ENCODE results near the gene GALNTL6.
"Not testable (repeated sequence)": the region's sequence is repeated elsewhere in the genome, so short reads cannot be mapped to it uniquely, and the experiment has no call there.

Gene GALNTL6

DNA sequence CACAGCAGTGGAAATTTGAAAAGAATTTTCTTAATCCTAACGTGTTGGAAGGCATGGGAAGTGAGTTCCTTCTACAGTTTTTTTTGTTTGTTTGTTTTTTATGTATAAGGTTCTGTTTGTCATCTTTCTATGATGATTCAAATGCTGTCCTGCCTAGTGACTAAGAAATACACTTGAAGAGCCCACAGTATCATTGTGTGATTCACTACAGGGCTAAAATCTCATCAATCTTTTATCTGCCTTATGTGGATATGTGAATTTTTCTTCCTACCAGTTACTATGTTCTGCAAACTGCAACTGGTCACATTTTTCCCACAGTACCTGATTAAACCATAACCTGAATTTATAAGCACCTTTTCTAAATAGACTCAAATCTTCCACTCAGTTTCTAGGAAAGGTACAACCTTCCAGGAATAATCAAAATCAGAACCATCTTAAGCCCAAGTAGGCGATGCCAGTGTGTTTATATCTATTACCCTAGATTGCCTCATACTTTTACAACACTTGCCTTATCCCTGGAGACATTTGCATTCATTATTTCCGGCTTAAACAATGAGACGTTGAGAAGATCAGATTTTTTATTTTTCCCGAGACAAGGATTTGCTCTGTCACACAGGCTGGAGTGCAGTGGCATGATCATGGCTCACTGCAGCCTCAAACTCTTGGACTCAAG is 1140.8 kb downstream of the GALNTL6 start:
- Histone ChIP-seq H3K4me1 (ENCODE audit: control insufficient read depth, insufficient read depth, low read depth, low read length) (no peaks in the 10 kb centered on the region), H2BK120ac (ENCODE audit: low read depth, low read length) (no peak overlapping the region), H2BK5ac (ENCODE audit: low read depth, low read length, poor library complexity, severe bottlenecking) (no peak overlapping the region), H2AK5ac (ENCODE audit: low read length, severe bottlenecking) (no peak overlapping the region), H2AFZ (ENCODE audit: low read depth, low read length) (no peak overlapping the region), H3K36me3 (ENCODE audit: control insufficient read depth in 1 of 2, insufficient read depth in 2 of 2, low read depth in 1 of 2, low read length in 2 of 2) (no peaks in the 10 kb centered on the region), H3K4ac (ENCODE audit: low read depth in 1 of 2, low read length in 2 of 2) (no peak overlapping the region), H3K4me3 (ENCODE audit: insufficient read depth in 1 of 2, low read depth in 1 of 2, low read length in 2 of 2) (no peak overlapping the region), H3K23ac (ENCODE audit: low read length in 2 of 2) (no peak overlapping the region), H4K91ac (ENCODE audit: low read length) (no peak overlapping the region), H3K9me3 (ENCODE audit: control insufficient read depth, low read length) (no peaks in the 10 kb centered on the region), H3K18ac (ENCODE audit: low read depth in 1 of 2, low read length in 2 of 2) (no peak overlapping the region), H4K8ac (ENCODE audit: low read length) (no peak overlapping the region), H2BK12ac (ENCODE audit: low read length in 2 of 2) (no peak overlapping the region), H3K27ac (ENCODE audit: low read length, poor library complexity, severe bottlenecking) (no peak overlapping the region), H2BK15ac (ENCODE audit: low read depth, poor library complexity, severe bottlenecking) (no peak overlapping the region), H3K4me2 (ENCODE audit: low read length, poor library complexity, severe bottlenecking) (no peak overlapping the region), H3K79me1 (replicated peaks; ENCODE audit: low read length, poor library complexity, severe bottlenecking) (no peaks in the 10 kb centered on the region), H3K27me3 (ENCODE audit: control insufficient read depth in 1 of 2, insufficient read depth in 1 of 2, low read length in 2 of 2) (no peaks in the 10 kb centered on the region), H3K9ac (ENCODE audit: low read length) (no peak overlapping the region), H3K14ac (ENCODE audit: low read length in 2 of 2) (no peak overlapping the region)
- 70% methylated on average over 5 of the region's 5 CpGs for WGBS
- peak; percentile 11 for DNase-seq

GRCh38 chr4:172956340-172956739 is 1143.1 kb downstream of the GALNTL6 start:
- not testable (repeated sequence) for H3K18ac ChIP-seq (ENCODE audit: low read depth in 1 of 2, low read length in 2 of 2); H2BK5ac ChIP-seq (ENCODE audit: low read depth, low read length, poor library complexity, severe bottlenecking); H3K4me2 ChIP-seq (ENCODE audit: low read length, poor library complexity, severe bottlenecking); H3K14ac ChIP-seq (ENCODE audit: low read length in 2 of 2); H4K91ac ChIP-seq (ENCODE audit: low read length); H3K27ac ChIP-seq (ENCODE audit: low read length, poor library complexity, severe bottlenecking); H3K9me3 ChIP-seq (ENCODE audit: control insufficient read depth, low read length); H4K8ac ChIP-seq (ENCODE audit: low read length); H3K36me3 ChIP-seq (ENCODE audit: control insufficient read depth in 1 of 2, insufficient read depth in 2 of 2, low read depth in 1 of 2, low read length in 2 of 2); H2AK5ac ChIP-seq (ENCODE audit: low read length, severe bottlenecking); DNase-seq; H2AFZ ChIP-seq (ENCODE audit: low read depth, low read length); H2BK120ac ChIP-seq (ENCODE audit: low read depth, low read length); H2BK15ac ChIP-seq (ENCODE audit: low read depth, poor library complexity, severe bottlenecking); H3K9ac ChIP-seq (ENCODE audit: low read length); H2BK12ac ChIP-seq (ENCODE audit: low read length in 2 of 2); H3K23ac ChIP-seq (ENCODE audit: low read length in 2 of 2); H3K4me1 ChIP-seq (ENCODE audit: control insufficient read depth, insufficient read depth, low read depth, low read length); H3K27me3 ChIP-seq (ENCODE audit: control insufficient read depth in 1 of 2, insufficient read depth in 1 of 2, low read length in 2 of 2); H3K79me1 ChIP-seq (replicated peaks; ENCODE audit: low read length, poor library complexity, severe bottlenecking); H3K4me3 ChIP-seq (ENCODE audit: insufficient read depth in 1 of 2, low read depth in 1 of 2, low read length in 2 of 2); H3K4ac ChIP-seq (ENCODE audit: low read depth in 1 of 2, low read length in 2 of 2)
- 91% methylated on average over 3 of the region's 3 CpGs for WGBS

- H3K9me3 ChIP-seq (ENCODE audit: control insufficient read depth, low read length) = no peaks in the 10 kb centered on the region
- no peaks in the 10 kb centered on the region for H3K27me3 ChIP-seq (ENCODE audit: control insufficient read depth in 1 of 2, insufficient read depth in 1 of 2, low read length in 2 of 2)
- no peak overlapping the region for H4K8ac ChIP-seq (ENCODE audit: low read length)
- 90% methylated on average over 4 of the region's 4 CpGs for WGBS
- H3K14ac ChIP-seq (ENCODE audit: low read length in 2 of 2) = no peak overlapping the region
- H2BK120ac ChIP-seq (ENCODE audit: low read depth, low read length) = no peak overlapping the region
- no peak overlapping the region for H4K91ac ChIP-seq (ENCODE audit: low read length)
- no peaks in the 10 kb centered on the region for H3K79me1 ChIP-seq (replicated peaks; ENCODE audit: low read length, poor library complexity, severe bottlenecking)
- no peaks in the 10 kb centered on the region for H3K4me1 ChIP-seq (ENCODE audit: control insufficient read depth, insufficient read depth, low read depth, low read length)
- DNase-seq = no peak
- no peak overlapping the region for H3K4me3 ChIP-seq (ENCODE audit: insufficient read depth in 1 of 2, low read depth in 1 of 2, low read length in 2 of 2)
- no peak overlapping the region for H3K4ac ChIP-seq (ENCODE audit: low read depth in 1 of 2, low read length in 2 of 2)
- no peak overlapping the region for H3K9ac ChIP-seq (ENCODE audit: low read length)
- no peak overlapping the region for H3K4me2 ChIP-seq (ENCODE audit: low read length, poor library complexity, severe bottlenecking)
- no peak overlapping the region for H2BK15ac ChIP-seq (ENCODE audit: low read depth, poor library complexity, severe bottlenecking)
- H3K36me3 ChIP-seq (ENCODE audit: control insufficient read depth in 1 of 2, insufficient read depth in 2 of 2, low read depth in 1 of 2, low read length in 2 of 2) = no peaks in the 10 kb centered on the region
- no peak overlapping the region for H2AK5ac ChIP-seq (ENCODE audit: low read length, severe bottlenecking)
- no peak overlapping the region for H2BK5ac ChIP-seq (ENCODE audit: low read depth, low read length, poor library complexity, severe bottlenecking)
- H3K18ac ChIP-seq (ENCODE audit: low read depth in 1 of 2, low read length in 2 of 2) = no peak overlapping the region
- H3K23ac ChIP-seq (ENCODE audit: low read length in 2 of 2) = no peak overlapping the region
- no peak overlapping the region for H3K27ac ChIP-seq (ENCODE audit: low read length, poor library complexity, severe bottlenecking)
- no peak overlapping the region for H2BK12ac ChIP-seq (ENCODE audit: low read length in 2 of 2)
- H2AFZ ChIP-seq (ENCODE audit: low read depth, low read length) = no peak overlapping the region
Observed at GRCh38 chr4:172957216-172957615, 1144.0 kb downstream of the GALNTL6 start.

DNA sequence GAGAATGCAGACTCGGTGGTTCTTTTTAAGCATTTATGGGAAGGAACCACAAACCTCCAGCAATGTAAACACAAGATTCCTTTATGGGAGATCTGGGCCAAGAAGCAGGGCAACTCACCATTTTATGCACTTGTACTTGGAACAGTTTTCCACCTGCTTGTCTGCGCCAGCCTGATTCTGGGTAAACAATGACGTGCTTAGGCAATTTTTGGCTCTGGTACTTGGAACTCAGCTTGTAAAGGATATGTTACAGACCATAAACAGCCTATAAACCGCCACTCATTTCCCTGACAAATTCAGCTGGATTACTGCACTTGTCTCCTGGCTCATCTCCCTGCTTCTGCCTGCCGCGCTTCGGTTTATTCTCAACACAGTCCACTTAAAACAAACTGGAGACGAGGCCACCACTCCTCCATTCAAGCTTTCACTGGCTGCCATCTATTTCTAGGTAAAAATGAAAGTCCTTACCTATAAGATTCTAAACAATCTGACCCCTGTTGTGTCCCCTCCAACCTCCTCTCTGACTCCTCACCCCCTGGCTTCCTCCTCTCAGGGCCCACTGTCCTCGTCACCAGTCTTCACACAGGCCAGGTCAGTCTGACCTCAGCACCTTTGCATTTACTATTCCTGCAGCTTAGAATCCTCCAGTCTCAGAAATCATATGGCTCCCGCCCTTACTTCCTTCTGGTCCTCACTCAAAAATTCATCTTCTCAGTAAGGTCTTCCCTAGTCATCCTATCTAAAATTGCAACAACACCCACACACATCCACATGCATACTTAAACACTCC is 1149.6 kb downstream of the GALNTL6 start:
- Histone ChIP-seq H3K14ac (ENCODE audit: low read length in 2 of 2) (no peak overlapping the region), H3K4me1 (ENCODE audit: control insufficient read depth, insufficient read depth, low read depth, low read length) (no peaks in the 10 kb centered on the region), H2BK5ac (ENCODE audit: low read depth, low read length, poor library complexity, severe bottlenecking) (no peak overlapping the region), H2BK15ac (ENCODE audit: low read depth, poor library complexity, severe bottlenecking) (no peak overlapping the region), H3K4ac (ENCODE audit: low read depth in 1 of 2, low read length in 2 of 2) (no peak overlapping the region), H3K79me1 (replicated peaks; ENCODE audit: low read length, poor library complexity, severe bottlenecking) (no peaks in the 10 kb centered on the region), H4K91ac (ENCODE audit: low read length) (no peak overlapping the region), H3K27me3 (ENCODE audit: control insufficient read depth in 1 of 2, insufficient read depth in 1 of 2, low read length in 2 of 2) (no peaks in the 10 kb centered on the region), H2BK12ac (ENCODE audit: low read length in 2 of 2) (no peak overlapping the region), H3K27ac (ENCODE audit: low read length, poor library complexity, severe bottlenecking) (no peak overlapping the region), H2AK5ac (ENCODE audit: low read length, severe bottlenecking) (no peak overlapping the region), H3K23ac (ENCODE audit: low read length in 2 of 2) (no peak overlapping the region), H3K4me3 (ENCODE audit: insufficient read depth in 1 of 2, low read depth in 1 of 2, low read length in 2 of 2) (no peak overlapping the region), H4K8ac (ENCODE audit: low read length) (no peak overlapping the region), H3K9ac (ENCODE audit: low read length) (no peak overlapping the region), H3K9me3 (ENCODE audit: control insufficient read depth, low read length) (peaks cover 3% of the 10 kb centered on the region), H3K4me2 (ENCODE audit: low read length, poor library complexity, severe bottlenecking) (no peak overlapping the region), H3K36me3 (ENCODE audit: control insufficient read depth in 1 of 2, insufficient read depth in 2 of 2, low read depth in 1 of 2, low read length in 2 of 2) (no peaks in the 10 kb centered on the region), H3K18ac (ENCODE audit: low read depth in 1 of 2, low read length in 2 of 2) (no peak overlapping the region), H2AFZ (ENCODE audit: low read depth, low read length) (no peak overlapping the region), H2BK120ac (ENCODE audit: low read depth, low read length) (no peak overlapping the region)
- 48% methylated on average over 9 of the region's 10 CpGs for WGBS
- DNase-seq = peak; percentile 70
